LNCAP (cell line): ENCODE data around the gene RNF208.

Experiments used
- TF ChIP-seq, protein P1 (sequence below): fragments of 450-650 bp; IDR thresholded peaks from 2 replicates; pipeline ENCODE4 v1.5.1; 2017; ENCODE audit warnings: mild to moderate bottlenecking

RNF208 gene

GRCh38 chr9:137213160-137214060 is 8.6 kb downstream of the RNF208 start:
- TF ChIP-seq, protein P1, sequence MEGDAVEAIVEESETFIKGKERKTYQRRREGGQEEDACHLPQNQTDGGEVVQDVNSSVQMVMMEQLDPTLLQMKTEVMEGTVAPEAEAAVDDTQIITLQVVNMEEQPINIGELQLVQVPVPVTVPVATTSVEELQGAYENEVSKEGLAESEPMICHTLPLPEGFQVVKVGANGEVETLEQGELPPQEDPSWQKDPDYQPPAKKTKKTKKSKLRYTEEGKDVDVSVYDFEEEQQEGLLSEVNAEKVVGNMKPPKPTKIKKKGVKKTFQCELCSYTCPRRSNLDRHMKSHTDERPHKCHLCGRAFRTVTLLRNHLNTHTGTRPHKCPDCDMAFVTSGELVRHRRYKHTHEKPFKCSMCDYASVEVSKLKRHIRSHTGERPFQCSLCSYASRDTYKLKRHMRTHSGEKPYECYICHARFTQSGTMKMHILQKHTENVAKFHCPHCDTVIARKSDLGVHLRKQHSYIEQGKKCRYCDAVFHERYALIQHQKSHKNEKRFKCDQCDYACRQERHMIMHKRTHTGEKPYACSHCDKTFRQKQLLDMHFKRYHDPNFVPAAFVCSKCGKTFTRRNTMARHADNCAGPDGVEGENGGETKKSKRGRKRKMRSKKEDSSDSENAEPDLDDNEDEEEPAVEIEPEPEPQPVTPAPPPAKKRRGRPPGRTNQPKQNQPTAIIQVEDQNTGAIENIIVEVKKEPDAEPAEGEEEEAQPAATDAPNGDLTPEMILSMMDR = no peak

- TF ChIP-seq, protein P1 = no peak
Observed at GRCh38 chr9:137212520-137212919, 9.5 kb downstream of the RNF208 start.

DNA sequence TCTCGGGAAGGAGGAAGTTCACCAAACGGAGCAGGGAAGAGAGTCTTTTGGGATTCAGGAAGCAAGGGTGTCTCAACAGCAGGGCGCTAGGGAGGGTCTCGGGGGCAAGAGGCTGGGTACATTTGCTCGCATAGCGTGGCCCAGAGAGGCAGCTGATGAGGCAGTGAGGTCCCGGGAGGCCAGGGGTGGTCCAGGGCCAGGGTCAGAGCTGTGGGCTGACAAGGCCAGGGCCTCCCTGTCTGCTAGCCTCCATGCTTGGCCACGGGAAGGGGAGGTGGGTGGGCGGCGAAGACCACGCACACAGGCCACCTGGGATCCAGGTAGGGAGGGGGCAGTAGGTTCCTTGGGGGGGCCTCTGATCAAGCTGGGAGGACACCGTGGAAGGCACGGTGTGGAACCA is 10.5 kb downstream of the RNF208 start:
- TF ChIP-seq, protein P1 = no peak

GRCh38 chr9:137206602-137207001 is 15.4 kb downstream of the RNF208 start:
- TF ChIP-seq, protein P1 = no peak

DNA sequence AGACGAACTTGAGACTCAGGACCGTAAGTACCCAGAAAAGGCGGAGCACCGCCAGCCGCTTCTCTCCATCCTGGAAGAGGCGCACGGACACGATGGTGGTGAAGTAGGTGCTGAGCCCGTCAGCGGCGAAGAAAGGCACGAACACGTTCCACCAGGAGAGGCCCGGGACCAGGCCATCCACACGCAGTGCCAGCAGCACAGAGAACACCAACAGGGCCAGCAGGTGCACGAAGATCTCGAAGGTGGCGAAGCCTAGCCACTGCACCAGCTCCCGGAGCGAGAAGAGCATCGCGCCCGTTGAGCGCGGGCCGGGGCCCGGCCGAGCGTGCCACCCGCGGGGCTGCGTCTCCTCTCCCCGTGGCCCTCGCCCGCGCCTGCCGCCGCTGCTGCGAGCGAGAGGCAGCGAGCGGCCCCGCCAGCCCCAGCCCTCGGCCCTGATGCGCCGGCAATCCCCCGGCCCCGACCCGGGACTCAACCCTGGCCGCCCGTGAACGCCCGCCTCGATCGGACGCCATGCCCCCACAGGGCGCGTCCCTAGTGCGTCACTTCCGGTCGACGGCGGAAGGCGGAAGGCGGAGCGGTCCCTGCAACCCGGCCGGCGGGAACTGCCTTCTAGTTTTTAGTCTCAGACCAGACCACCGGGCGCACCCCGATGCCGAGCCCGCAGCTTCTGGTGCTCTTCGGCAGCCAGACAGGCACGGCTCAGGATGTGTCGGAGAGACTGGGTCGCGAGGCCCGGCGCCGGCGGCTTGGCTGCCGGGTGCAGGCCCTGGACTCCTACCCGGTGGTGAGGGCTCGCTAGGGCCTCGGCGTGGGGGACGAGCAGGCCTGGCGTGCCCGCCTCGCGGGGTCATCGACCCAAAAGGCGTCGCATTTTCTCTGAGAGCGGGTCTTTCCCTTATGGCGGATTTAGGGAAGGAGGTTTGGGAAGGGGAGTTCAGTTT is 16.6 kb downstream of the RNF208 start, which contains the start of the genes NDOR1 and TMEM203:
Gene NDOR1 (plus strand): TSS at position 575 of the 944 bp plus-strand sequence. CDS start 78 bp downstream, at position 653.
Gene TMEM203 (minus strand): TSS at position 523 of the 944 bp plus-strand sequence. CDS start 234 bp downstream, at position 289.
- TF ChIP-seq, protein P1 = no peak

DNA sequence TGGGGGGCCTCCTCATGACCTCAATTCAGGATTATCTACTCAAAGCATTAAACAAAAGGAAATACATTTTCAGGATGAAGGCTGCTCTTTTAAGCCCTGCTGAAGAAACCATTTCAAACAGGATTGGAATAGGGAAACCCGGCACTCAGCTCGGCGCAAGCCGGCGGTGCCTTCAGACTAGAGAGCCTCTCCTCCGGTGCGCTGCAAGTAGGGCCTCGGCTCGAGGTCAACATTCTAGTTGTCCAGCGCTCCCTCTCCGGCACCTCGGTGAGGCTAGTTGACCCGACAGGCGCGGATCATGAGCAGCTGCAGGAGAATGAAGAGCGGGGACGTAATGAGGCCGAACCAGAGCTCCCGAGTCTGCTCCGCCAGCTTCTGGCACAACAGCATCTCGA is 17.3 kb downstream of the RNF208 start:
- TF ChIP-seq, protein P1 = no peak

DNA sequence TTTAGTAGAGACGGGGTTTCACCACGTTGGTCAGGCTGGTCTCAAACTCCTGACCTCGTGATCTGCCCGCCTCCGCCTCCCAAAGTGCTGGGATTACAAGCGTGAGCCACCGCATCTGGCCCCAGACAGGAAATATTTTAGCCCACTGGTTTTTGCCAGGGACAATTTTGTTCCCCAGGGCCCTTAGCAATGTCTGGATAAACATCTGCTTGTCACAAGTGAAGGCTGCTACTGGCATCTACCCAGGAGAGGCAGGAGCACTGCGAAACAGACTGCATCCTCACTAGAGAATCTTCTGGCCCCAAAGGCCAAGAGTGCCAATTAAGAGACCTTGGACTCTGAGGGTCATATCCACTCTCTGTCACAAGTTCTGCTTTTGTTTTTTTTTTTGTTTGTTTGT is 19.1 kb downstream of the RNF208 start:
- TF ChIP-seq, protein P1 = no peak
